PC-3 (cell line): ENCODE data around the gene PRSS56. TPM values are rescaled to one million over a fixed set of nuclear protein-coding genes. Genes with fewer than 3 reads are reported as not detected.

Experiments used
- ATAC-seq: fragments of 200-7000 bp; cut with Tn5 transposase; 2 replicates; pipeline ENCODE4 v1.9.1; 2020; ENCODE audit warnings: mild to moderate bottlenecking, moderate library complexity
- BruUV-seq: library from RNA; stranded (reverse); fragments of 400-500 nt; replicated peaks from 2 replicates; lab custom pipeline; 2021; lab: Mats Ljungman, UMichigan
- CTCF ChIA-PET: fragments of 300-600 bp; sonication (Branson Sonifier 250); formaldehyde crosslinking; loops from one replicate; lab custom pipeline; 2022; ENCODE audit warnings: antibody characterized with exemption; lab: Charles Lee
- POLR2A ChIA-PET: fragments of 300-600 bp; sonication (Branson Sonifier 250); formaldehyde crosslinking; loops from one replicate; lab custom pipeline; 2022; ENCODE audit warnings: antibody characterized with exemption; ENCODE audit not compliant: unreplicated experiment; lab: Charles Lee
- DNase-seq: peaks from one replicate; pipeline ENCODE4 v3.0.0-alpha.2; 2015
- H2AFZ ChIP-seq: fragments of 300-600 bp; sonication (generic); 2 replicates; pipeline ENCODE4 v1.6.0; 2016; ENCODE audit warnings: antibody characterized with exemption, low read length
- H3F3A ChIP-seq: fragments of 300-600 bp; sonication (generic); one replicate; pipeline ENCODE4 v1.6.0; 2017; ENCODE audit warnings: antibody characterized with exemption, low read length, control low read depth, mild to moderate bottlenecking; ENCODE audit not compliant: unreplicated experiment
- H3K27ac ChIP-seq: fragments of 300-600 bp; sonication (generic); 2 replicates; pipeline ENCODE4 v1.5.1; 2016; ENCODE audit warnings: mild to moderate bottlenecking, low read length
- H3K27me3 ChIP-seq: fragments of 300-600 bp; sonication (generic); 2 replicates; pipeline ENCODE4 v1.6.1; 2016; ENCODE audit warnings: low read length, mixed read lengths
- H3K36me3 ChIP-seq: fragments of 300-600 bp; sonication (generic); 2 replicates; pipeline ENCODE4 v1.6.1; 2016; ENCODE audit warnings: low read depth, mixed run types, low read length, mixed read lengths
- H3K4me1 ChIP-seq: fragments of 300-600 bp; sonication (generic); 2 replicates; pipeline ENCODE4 v1.5.1; 2016; ENCODE audit warnings: low read length; ENCODE audit not compliant: insufficient read depth
- H3K4me2 ChIP-seq: fragments of 300-600 bp; sonication (generic); 2 replicates; pipeline ENCODE4 v1.6.0; 2016; ENCODE audit warnings: low read length
- H3K4me3 ChIP-seq: fragments of 300-600 bp; sonication (generic); 2 replicates; pipeline ENCODE4 v1.5.1; 2016; ENCODE audit warnings: mild to moderate bottlenecking, low read length, mixed read lengths
- H3K79me2 ChIP-seq: fragments of 300-600 bp; sonication (generic); 2 replicates; pipeline ENCODE4 v1.6.1; 2017; ENCODE audit warnings: low read length, mixed read lengths
- H3K9ac ChIP-seq: fragments of 300-600 bp; sonication (generic); 2 replicates; pipeline ENCODE4 v1.6.0; 2016; ENCODE audit warnings: mild to moderate bottlenecking, low read length
- H3K9me2 ChIP-seq: fragments of 300-600 bp; sonication (generic); replicated peaks from 2 replicates; pipeline ENCODE4 v1.6.1; 2016; ENCODE audit warnings: mixed run types, low read length, mixed read lengths
- H3K9me3 ChIP-seq: fragments of 300-600 bp; sonication (generic); 2 replicates; pipeline ENCODE4 v1.6.1; 2016; ENCODE audit warnings: low read length, mixed read lengths
- H4K20me1 ChIP-seq: fragments of 300-600 bp; sonication (generic); 2 replicates; pipeline ENCODE4 v1.6.1; 2016; ENCODE audit warnings: low read length, mixed read lengths
- EZH2 ChIP-seq: fragments of 300-600 bp; sonication (generic); IDR thresholded peaks from one replicate; pipeline ENCODE4 v1.6.1; 2017; ENCODE audit warnings: antibody characterized with exemption, mild to moderate bottlenecking, low read length; ENCODE audit not compliant: unreplicated experiment
- EZH2phosphoT487 ChIP-seq: fragments of 300-600 bp; sonication (generic); IDR thresholded peaks from 2 replicates; pipeline ENCODE4 v1.6.1; 2018; ENCODE audit warnings: mild to moderate bottlenecking, antibody characterized with exemption, low read length, borderline replicate concordance
- intact Hi-C: fragments of 100-400 bp; cut with micrococcal nuclease; formaldehyde crosslinking; loops from 2 replicates; pipeline ENCODE4 v1.9.0; 2023
- total RNA-seq: library from RNA; depleted of rRNA; stranded (reverse); fragments of >200 nt; gene quantifications from 2 replicates; pipeline ENCODE4 v1.2.3, GENCODE V29; 2014
- TF ChIP-seq, protein P1 (sequence below): fragments of 300-600 bp; sonication (generic); conservative IDR thresholded peaks from 2 replicates; pipeline ENCODE4 v1.5.1; 2017; ENCODE audit warnings: antibody characterized with exemption, low read depth, mild to moderate bottlenecking, low read length

The PRSS56 gene
- total RNA-seq, 1 experiment from 2014 or later, result not detected

DNA sequence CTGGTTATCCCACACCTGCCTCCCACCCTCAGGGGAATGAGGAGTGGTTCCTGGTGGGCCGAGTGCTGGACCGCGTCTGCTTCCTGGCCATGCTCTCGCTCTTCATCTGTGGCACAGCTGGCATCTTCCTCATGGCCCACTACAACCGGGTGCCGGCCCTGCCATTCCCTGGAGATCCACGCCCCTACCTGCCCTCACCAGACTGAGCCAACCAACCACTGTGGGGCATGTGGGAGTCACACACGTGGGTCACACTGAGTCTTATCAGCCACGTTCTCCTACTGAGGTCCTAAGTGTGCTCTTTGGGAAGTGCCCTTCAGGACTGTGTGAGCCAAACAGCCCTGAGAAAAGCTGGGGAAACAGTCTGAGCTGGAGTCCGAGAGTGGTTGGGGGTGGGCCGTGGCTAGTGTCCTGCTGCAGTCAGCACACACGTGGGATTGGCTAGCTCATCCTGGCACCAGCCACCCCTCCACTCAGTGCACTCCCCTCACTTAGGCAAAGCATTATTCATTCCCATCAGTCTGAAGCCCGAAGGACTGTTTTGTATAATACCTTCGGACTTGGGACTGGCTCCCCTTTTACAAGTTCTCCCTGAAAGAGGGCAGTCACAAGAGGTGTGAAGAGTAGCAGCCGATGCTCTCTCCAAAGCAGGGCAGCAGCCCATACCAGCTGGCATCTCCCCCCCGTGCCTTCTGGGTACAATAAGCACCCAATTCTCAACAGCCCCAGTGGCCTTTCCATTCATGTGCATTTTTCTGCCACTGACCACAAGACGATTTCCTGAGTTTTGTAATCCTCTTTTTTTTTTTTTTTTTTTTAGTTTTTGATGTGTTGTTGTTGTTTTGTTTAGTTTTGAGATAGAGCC, 25.6 kb downstream of the PRSS56 start:
- Histone ChIP-seq H3K4me3 (no peak overlapping the region), H3K9me2 (no peaks in the 10 kb centered on the region), H2AFZ (no peak overlapping the region), H3K9ac (no peak overlapping the region), H3K4me1 (no peaks in the 10 kb centered on the region), H4K20me1 (no peaks in the 10 kb centered on the region), H3K79me2 (peaks cover 35% of the 10 kb centered on the region), H3K4me2 (no peak overlapping the region), H3K9me3 (no peaks in the 10 kb centered on the region), H3F3A (no peaks in the 10 kb centered on the region), H3K36me3 (peaks cover 6% of the 10 kb centered on the region), H3K27ac (no peak overlapping the region), H3K27me3 (no peaks in the 10 kb centered on the region)
- ChIA-PET CTCF (no interaction called here), POLR2A (no interaction called here)
- ATAC-seq, result no peak
- no peak for TF ChIP-seq EZH2phosphoT487
- intact Hi-C loops, result no loop called here
- no peak for DNase-seq
- no TSS peak for BruUV-seq

DNA sequence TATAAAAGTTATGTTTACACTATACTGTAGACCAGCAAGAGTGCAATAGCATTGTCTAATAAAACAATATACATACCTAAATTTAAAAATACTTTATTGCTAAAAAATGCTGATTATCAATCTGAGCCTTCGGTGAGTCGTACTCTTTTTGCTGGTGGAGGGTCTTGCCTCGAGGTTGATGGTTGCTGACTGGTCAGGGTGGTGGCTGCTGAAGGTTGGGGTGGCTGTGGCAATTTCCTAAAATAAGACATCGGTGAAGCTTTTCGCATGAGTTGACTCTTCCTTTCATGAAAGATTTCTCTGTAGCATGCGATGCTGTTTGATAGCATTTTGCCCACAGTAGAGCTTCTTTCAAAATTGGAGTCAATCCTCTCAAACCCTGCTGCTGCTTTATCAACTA, 27.8 kb downstream of the PRSS56 start:
- no peaks in the 10 kb centered on the region for H3K27me3 ChIP-seq
- POLR2A ChIA-PET, result interaction anchor here (0.6 kb wide), 1 partner anchor 881 kb away, joined by 6 read pairs; no protein-coding TSS in a partner anchor

DNA sequence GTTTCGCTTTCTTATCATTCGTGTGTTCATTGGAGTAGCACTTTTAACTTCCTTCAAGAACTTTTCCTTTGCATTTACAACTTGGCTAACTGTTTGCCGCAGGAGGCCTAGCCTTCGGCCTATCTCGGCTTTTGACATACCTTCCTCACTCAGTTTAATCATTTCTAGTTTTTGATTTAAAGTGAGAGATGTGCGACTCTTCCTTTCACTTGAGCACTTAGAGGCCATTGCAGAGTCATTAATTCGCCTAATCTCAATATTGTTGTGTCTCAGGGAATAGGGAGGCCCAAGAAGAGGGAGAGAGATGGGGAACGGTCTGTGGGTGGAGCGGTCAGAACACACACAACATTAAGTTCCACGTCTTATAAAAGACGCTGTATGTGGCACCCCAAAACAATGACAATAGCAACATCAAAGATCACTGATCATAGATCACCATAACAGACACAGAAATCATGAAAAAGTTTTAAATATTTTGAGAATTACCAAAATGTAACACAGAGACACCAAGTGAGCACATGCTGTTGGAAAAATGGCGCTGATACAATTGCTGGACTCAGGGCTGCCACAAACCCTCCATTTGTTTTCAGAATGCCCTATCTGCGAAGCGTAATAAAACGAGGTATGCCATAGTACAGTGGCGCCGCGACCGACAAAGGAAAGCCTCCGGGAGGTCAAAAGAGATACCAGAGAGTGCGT, 29.6 kb downstream of the PRSS56 start:
- no peaks in the 10 kb centered on the region for H3K27me3 ChIP-seq
- peaks cover 12% of the 10 kb centered on the region for H3K36me3 ChIP-seq
- H3K79me2 ChIP-seq, result peaks cover 75% of the 10 kb centered on the region
- TSS peak; percentile 55 for BruUV-seq
- TF ChIP-seq EZH2phosphoT487 (no peak), EZH2 (no peak)
- TF ChIP-seq, protein P1, sequence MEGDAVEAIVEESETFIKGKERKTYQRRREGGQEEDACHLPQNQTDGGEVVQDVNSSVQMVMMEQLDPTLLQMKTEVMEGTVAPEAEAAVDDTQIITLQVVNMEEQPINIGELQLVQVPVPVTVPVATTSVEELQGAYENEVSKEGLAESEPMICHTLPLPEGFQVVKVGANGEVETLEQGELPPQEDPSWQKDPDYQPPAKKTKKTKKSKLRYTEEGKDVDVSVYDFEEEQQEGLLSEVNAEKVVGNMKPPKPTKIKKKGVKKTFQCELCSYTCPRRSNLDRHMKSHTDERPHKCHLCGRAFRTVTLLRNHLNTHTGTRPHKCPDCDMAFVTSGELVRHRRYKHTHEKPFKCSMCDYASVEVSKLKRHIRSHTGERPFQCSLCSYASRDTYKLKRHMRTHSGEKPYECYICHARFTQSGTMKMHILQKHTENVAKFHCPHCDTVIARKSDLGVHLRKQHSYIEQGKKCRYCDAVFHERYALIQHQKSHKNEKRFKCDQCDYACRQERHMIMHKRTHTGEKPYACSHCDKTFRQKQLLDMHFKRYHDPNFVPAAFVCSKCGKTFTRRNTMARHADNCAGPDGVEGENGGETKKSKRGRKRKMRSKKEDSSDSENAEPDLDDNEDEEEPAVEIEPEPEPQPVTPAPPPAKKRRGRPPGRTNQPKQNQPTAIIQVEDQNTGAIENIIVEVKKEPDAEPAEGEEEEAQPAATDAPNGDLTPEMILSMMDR, result no peak
- peak overlapping the region; percentile 97 for H3K9ac ChIP-seq
- H3K4me3 ChIP-seq, result peak overlapping the region; percentile 89
- DNase-seq (no peak), ATAC-seq (peak; percentile 9)
- CTCF ChIA-PET, result interaction anchor here (1.0 kb wide), 1 partner anchor 61 kb away, joined by 3 read pairs; no protein-coding TSS in a partner anchor
- H3K4me2 ChIP-seq, result peak overlapping the region; percentile 100
- H2AFZ ChIP-seq, result peak overlapping the region; percentile 84
- H4K20me1 ChIP-seq, result peaks cover 10% of the 10 kb centered on the region; the same call in 1 of the 2 replicates
- H3K4me1 ChIP-seq, result peaks cover 7% of the 10 kb centered on the region
- POLR2A ChIA-PET, result interaction anchor here (1.4 kb wide), 1 partner anchor 18 kb away, joined by 7 read pairs; no protein-coding TSS in a partner anchor
- no peaks in the 10 kb centered on the region for H3K9me2 ChIP-seq
- H3F3A ChIP-seq, result no peaks in the 10 kb centered on the region
- peak overlapping the region; percentile 90 for H3K27ac ChIP-seq
- no peaks in the 10 kb centered on the region for H3K9me3 ChIP-seq
- intact Hi-C loops, result loop anchor here (2.0 kb wide), 1 partner anchor 39 kb away; no protein-coding TSS in a partner anchor

More for the DNA sequence above, 27.8 kb downstream of the PRSS56 start:
- intact Hi-C loops, result no loop called here
- no peaks in the 10 kb centered on the region for H3K9me2 ChIP-seq
- no peak for DNase-seq
- CTCF ChIA-PET, result no interaction called here
- no peak overlapping the region for H3K27ac ChIP-seq
- peaks cover 9% of the 10 kb centered on the region for H3K36me3 ChIP-seq
- ATAC-seq, result no peak
- no TSS peak for BruUV-seq
- no peak overlapping the region for H3K4me2 ChIP-seq
- no peak overlapping the region for H3K4me3 ChIP-seq
- 0 out of 2 replicates have a peak, but pooled peaks cover 7% of the 10 kb centered on the region for H4K20me1 ChIP-seq
- no peaks in the 10 kb centered on the region for H3K9me3 ChIP-seq
- H3K4me1 ChIP-seq, result peaks cover 7% of the 10 kb centered on the region
- H3K9ac ChIP-seq, result no peak overlapping the region
- H3F3A ChIP-seq, result no peaks in the 10 kb centered on the region
- H3K79me2 ChIP-seq, result peaks cover 57% of the 10 kb centered on the region
- no peak overlapping the region for H2AFZ ChIP-seq
- TF ChIP-seq EZH2 (no peak), EZH2phosphoT487 (no peak)
- TF ChIP-seq, protein P1, result no peak
